HEK293T (cell line): Measurements from ENCODE around the gene MRPS9.
A peak's percentile ranks its signal among the peaks of the same experiment; 100 is the strongest.

ENCODE experiments used
- CTCF ChIA-PET: fragments of 350-600 bp; formaldehyde crosslinking; extraction: SDS; loops from one replicate; lab custom pipeline; 2021; ENCODE audit warnings: antibody characterized with exemption, inconsistent platforms; lab: Yijun Ruan, JAX
- POLR2A ChIA-PET: fragments of 350-600 bp; formaldehyde crosslinking; extraction: SDS; loops from one replicate; lab custom pipeline; 2020; ENCODE audit warnings: antibody characterized with exemption, inconsistent platforms; lab: Yijun Ruan, JAX
- DNase-seq: peaks from one replicate; pipeline ENCODE4 v3.0.0; 2012; ENCODE audit warnings: mixed read lengths; ENCODE audit errors: extremely low spot score
- ARNT ChIP-seq: fragments of 450-650 bp; IDR thresholded peaks from 2 replicates; pipeline ENCODE4 v1.6.1; 2017; ENCODE audit warnings: mild to moderate bottlenecking
- BHLHE40 ChIP-seq: fragments of 450-650 bp; IDR thresholded peaks from 2 replicates; pipeline ENCODE4 v1.6.1; 2016; ENCODE audit warnings: mild to moderate bottlenecking, moderate library complexity, borderline replicate concordance
- CTBP1 ChIP-seq: fragments of 450-650 bp; IDR thresholded peaks from 2 replicates; pipeline ENCODE4 v1.6.1; 2016; ENCODE audit warnings: borderline replicate concordance
- ELF4 ChIP-seq: fragments of 450-650 bp; IDR thresholded peaks from 2 replicates; pipeline ENCODE4 v1.6.1; 2017; ENCODE audit warnings: antibody characterized with exemption
- FOXA1 ChIP-seq: fragments of 450-650 bp; IDR thresholded peaks from 2 replicates; pipeline ENCODE4 v1.6.1; 2016; ENCODE audit warnings: mild to moderate bottlenecking
- FOXK2 ChIP-seq: fragments of 450-650 bp; IDR thresholded peaks from 2 replicates; pipeline ENCODE4 v1.6.1; 2016; ENCODE audit warnings: mild to moderate bottlenecking
- FOXM1 ChIP-seq: fragments of 450-650 bp; IDR thresholded peaks from 2 replicates; pipeline ENCODE4 v1.6.1; 2017; ENCODE audit warnings: mild to moderate bottlenecking, borderline replicate concordance
- HDGF ChIP-seq: fragments of 450-650 bp; IDR thresholded peaks from 2 replicates; pipeline ENCODE4 v1.6.1; 2017; ENCODE audit warnings: antibody characterized with exemption, borderline replicate concordance
- L3MBTL2 ChIP-seq: fragments of 450-650 bp; conservative IDR thresholded peaks from 2 replicates; pipeline ENCODE4 v1.6.1; 2016; ENCODE audit warnings: mild to moderate bottlenecking
- LEF1 ChIP-seq: fragments of 450-650 bp; IDR thresholded peaks from 2 replicates; pipeline ENCODE4 v1.6.1; 2017; ENCODE audit warnings: mild to moderate bottlenecking, borderline replicate concordance
- NFRKB ChIP-seq: fragments of 450-650 bp; IDR thresholded peaks from 2 replicates; pipeline ENCODE4 v1.6.1; 2016; ENCODE audit warnings: mild to moderate bottlenecking, moderate library complexity
- PKNOX1 ChIP-seq: fragments of 450-650 bp; IDR thresholded peaks from 2 replicates; pipeline ENCODE4 v1.6.1; 2016
- SP1 ChIP-seq: fragments of 450-650 bp; IDR thresholded peaks from 2 replicates; pipeline ENCODE4 v1.6.1; 2017
- SUZ12 ChIP-seq: fragments of 450-650 bp; IDR thresholded peaks from 2 replicates; pipeline ENCODE4 v1.6.1; 2016; ENCODE audit warnings: mild to moderate bottlenecking
- TARDBP ChIP-seq: fragments of 450-650 bp; IDR thresholded peaks from 2 replicates; pipeline ENCODE4 v1.6.1; 2016
- ZNF384 ChIP-seq: fragments of 450-650 bp; IDR thresholded peaks from 2 replicates; pipeline ENCODE4 v1.6.1; 2016

The MRPS9 gene

GRCh38 chr2:105102963-105103421 is 65.1 kb downstream of the MRPS9 start:
- no peak for TF ChIP-seq FOXM1
- TF ChIP-seq FOXK2 = no peak
- no peak for TF ChIP-seq L3MBTL2
- TF ChIP-seq LEF1 = no peak
- no peak for TF ChIP-seq ZNF384
- no peak for TF ChIP-seq HDGF
- peak; percentile 22 for DNase-seq
- POLR2A ChIA-PET = interaction anchor here (0.6 kb wide), 1 partner anchor 65 kb away, joined by 3 read pairs; the partner anchor contains the start of gene MRPS9
- CTCF ChIA-PET = interaction anchor here (2.0 kb wide), 1 partner anchor 11 kb away, joined by 7 read pairs; no protein-coding TSS in a partner anchor

GRCh38 chr2:105103481-105103880 is 65.6 kb downstream of the MRPS9 start:
- no peak for DNase-seq
- ChIA-PET CTCF (interaction anchor here (2.0 kb wide), 1 partner anchor 11 kb away, joined by 7 read pairs; no protein-coding TSS in a partner anchor), POLR2A (no interaction called here)
- no peak for TF ChIP-seq BHLHE40

- POLR2A ChIA-PET = no interaction called here
- DNase-seq = no peak
- CTCF ChIA-PET = interaction anchor here (2.0 kb wide), 1 partner anchor 10 kb away, joined by 7 read pairs; no protein-coding TSS in a partner anchor
- TF ChIP-seq FOXM1 (no peak), FOXK2 (no peak)
These were observed 66.4 kb downstream of the MRPS9 start for GRCh38 chr2:105104208-105104731.

GRCh38 chr2:105110295-105110829 is 72.5 kb downstream of the MRPS9 start:
- ChIA-PET CTCF (interaction anchor here (0.9 kb wide), 1 partner anchor 126 kb away, joined by 3 read pairs; no protein-coding TSS in a partner anchor), POLR2A (no interaction called here)
- TF ChIP-seq SP1 (no peak), ZNF384 (no peak), CTBP1 (no peak), FOXM1 (no peak), L3MBTL2 (no peak), FOXA1 (no peak), HDGF (no peak), ARNT (no peak), LEF1 (no peak)
- DNase-seq = no peak

- no peak for DNase-seq
- ChIA-PET CTCF (interaction anchor here (0.9 kb wide), 1 partner anchor 124 kb away, joined by 3 read pairs; no protein-coding TSS in a partner anchor), POLR2A (no interaction called here)
- no peak for TF ChIP-seq HDGF
- TF ChIP-seq ZNF384 = no peak
- no peak for TF ChIP-seq ARNT
- TF ChIP-seq NFRKB = no peak
- TF ChIP-seq LEF1 = no peak
- no peak for TF ChIP-seq SP1
- TF ChIP-seq PKNOX1 = no peak
- no peak for TF ChIP-seq TARDBP
- no peak for TF ChIP-seq FOXM1
- TF ChIP-seq FOXA1 = no peak
- TF ChIP-seq FOXK2 = no peak
- no peak for TF ChIP-seq BHLHE40
These were observed 73.7 kb downstream of the MRPS9 start for GRCh38 chr2:105111365-105112150.

GRCh38 chr2:105112345-105112744 is 74.5 kb downstream of the MRPS9 start:
- no peak for DNase-seq
- ChIA-PET CTCF (no interaction called here), POLR2A (no interaction called here)
- TF ChIP-seq ELF4 (no peak), FOXK2 (no peak), CTBP1 (no peak), TARDBP (no peak), SP1 (no peak), L3MBTL2 (no peak), ZNF384 (no peak), BHLHE40 (no peak), FOXA1 (no peak), PKNOX1 (no peak), ARNT (no peak), NFRKB (no peak), LEF1 (no peak), HDGF (no peak), SUZ12 (no peak)
